Measurements from ENCODE around the gene CCR1.

CCR1 gene

GRCh38 chr3:46208167-46208704, at the start of gene CCR1:
Gene CCR1 (minus strand): TSS chr3:46208313. CDS start chr3:46204313, 4,000 bp downstream.
- TF ChIP-seq ZNF274 (IDR thresholded peaks at IDR 0.05; ENCODE audit: low read depth, low read length): no peak

GRCh38 chr3:46252980-46253379, 44.9 kb upstream of the CCR1 start:
- H3K4me3 ChIP-seq (ENCODE audit: low read length): no peak overlapping the region
- TF ChIP-seq ZNF274 (IDR thresholded peaks at IDR 0.05; ENCODE audit: low read depth, low read length): no peak

More at GRCh38 chr3:46208167-46208704, at the start of gene CCR1:
- peak within 1 kb of the TSS; percentile 50; the same call in 1 of the 2 replicates for H3K4me3 ChIP-seq (ENCODE audit: low read length)

DNA sequence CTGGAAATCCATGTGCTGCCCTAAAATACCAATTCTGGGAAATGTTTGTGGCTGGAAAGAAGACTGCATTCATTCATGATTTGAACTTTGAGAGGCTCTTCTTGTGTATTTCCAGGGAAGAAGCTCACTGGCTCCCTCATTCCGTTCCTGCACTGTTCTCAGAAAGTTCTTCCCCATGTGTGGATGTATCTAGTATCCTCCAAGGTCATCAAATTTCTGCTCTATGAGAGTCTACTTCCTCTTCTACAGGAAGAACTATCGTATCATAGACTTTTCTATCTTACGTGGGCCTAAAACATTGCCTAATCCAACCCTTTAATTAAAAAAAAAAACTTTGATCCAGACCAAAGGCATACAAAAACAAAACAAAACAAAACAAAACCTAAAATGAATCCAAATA, 37.0 kb upstream of the CCR1 start:
- TF ChIP-seq ZNF274 (IDR thresholded peaks at IDR 0.05; ENCODE audit: low read depth, low read length): no peak
- H3K4me3 ChIP-seq (ENCODE audit: low read length): no peak overlapping the region

GRCh38 chr3:46243560-46243959, 35.4 kb upstream of the CCR1 start:
- no peak overlapping the region for H3K4me3 ChIP-seq (ENCODE audit: low read length)
- TF ChIP-seq ZNF274 (IDR thresholded peaks at IDR 0.05; ENCODE audit: low read depth, low read length): no peak

GRCh38 chr3:46242120-46242519, 34.0 kb upstream of the CCR1 start, which contains the start of gene CCR3:
Gene CCR3 (plus strand): TSS chr3:46242460. CDS start chr3:46265159, 22,699 bp downstream.
- no peak for TF ChIP-seq ZNF274 (IDR thresholded peaks at IDR 0.05; ENCODE audit: low read depth, low read length)
- H3K4me3 ChIP-seq (ENCODE audit: low read length): no peak within 1 kb of the TSS

DNA sequence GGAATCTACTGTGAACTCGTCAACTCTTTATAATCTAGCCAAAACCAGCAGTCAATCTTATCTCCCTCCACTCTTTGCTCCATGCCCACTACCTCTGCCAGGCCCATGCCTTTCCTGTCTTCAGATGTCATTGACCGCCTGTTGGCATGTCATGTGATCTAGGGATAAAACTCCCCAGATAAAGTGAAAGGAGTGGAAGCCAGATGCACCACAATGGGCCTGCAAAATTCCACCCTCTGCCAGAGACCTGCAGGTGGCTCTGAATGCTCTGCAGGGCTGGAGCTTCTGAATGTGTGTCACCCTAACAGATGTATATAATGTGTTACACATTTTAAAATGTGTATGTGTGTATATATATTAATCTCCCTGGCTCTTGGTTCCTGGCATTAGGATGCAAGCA, 31.8 kb upstream of the CCR1 start:
- H3K4me3 ChIP-seq (ENCODE audit: low read length): no peak overlapping the region
- TF ChIP-seq ZNF274 (IDR thresholded peaks at IDR 0.05; ENCODE audit: low read depth, low read length): no peak

- TF ChIP-seq ZNF274 (IDR thresholded peaks at IDR 0.05; ENCODE audit: low read depth, low read length): no peak
- no peak overlapping the region for H3K4me3 ChIP-seq (ENCODE audit: low read length)
Measured at GRCh38 chr3:46239301-46239938, 31.3 kb upstream of the CCR1 start.

- H3K4me3 ChIP-seq (ENCODE audit: low read length): no peak overlapping the region
- no peak for TF ChIP-seq ZNF274 (IDR thresholded peaks at IDR 0.05; ENCODE audit: low read depth, low read length)
Measured at GRCh38 chr3:46238386-46238785, 30.3 kb upstream of the CCR1 start.

DNA sequence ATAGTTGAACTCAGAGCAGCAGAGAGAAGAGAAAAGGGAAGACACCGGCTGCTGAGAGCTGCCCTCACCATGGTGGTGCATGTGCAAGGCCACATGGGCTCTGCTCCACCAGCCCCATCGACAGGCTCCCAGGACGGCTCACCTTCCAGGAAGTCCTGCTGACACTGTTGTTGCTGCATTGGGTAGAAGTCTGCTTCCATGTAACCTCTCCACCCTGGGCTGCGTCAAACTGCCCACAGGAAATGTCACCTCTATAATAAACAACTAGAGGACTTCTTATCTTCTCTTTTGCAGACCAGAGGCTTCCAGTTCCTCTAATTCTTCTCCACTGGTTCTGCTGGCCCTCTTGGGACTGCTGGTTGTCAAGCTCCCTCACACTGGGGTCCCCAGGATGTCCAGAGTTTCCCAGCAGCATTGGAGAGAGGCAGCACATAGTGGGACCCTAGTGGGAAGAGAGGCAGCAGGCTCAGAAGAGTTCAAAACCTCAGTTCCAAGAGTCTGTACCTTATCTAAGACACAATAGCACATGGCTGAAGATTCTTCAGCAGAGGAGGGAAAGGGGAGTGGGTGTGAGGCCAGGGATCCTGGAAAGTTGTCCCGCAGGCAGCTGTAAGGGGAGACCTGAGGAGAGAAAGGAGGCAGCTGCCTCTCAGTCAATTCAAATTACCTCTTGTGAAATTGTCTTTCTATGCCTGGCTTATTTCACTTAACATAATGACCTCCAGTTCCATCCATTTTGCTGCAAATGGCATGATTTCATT, 28.4 kb upstream of the CCR1 start:
- H3K4me3 ChIP-seq (ENCODE audit: low read length): no peak overlapping the region
- TF ChIP-seq ZNF274 (IDR thresholded peaks at IDR 0.05; ENCODE audit: low read depth, low read length): no peak

GRCh38 chr3:46235425-46235824, 27.3 kb upstream of the CCR1 start:
- no peak overlapping the region for H3K4me3 ChIP-seq (ENCODE audit: low read length)
- TF ChIP-seq ZNF274 (IDR thresholded peaks at IDR 0.05; ENCODE audit: low read depth, low read length): no peak

GRCh38 chr3:46233194-46233593, 25.1 kb upstream of the CCR1 start:
- no peak for TF ChIP-seq ZNF274 (IDR thresholded peaks at IDR 0.05; ENCODE audit: low read depth, low read length)
- no peak overlapping the region for H3K4me3 ChIP-seq (ENCODE audit: low read length)

GRCh38 chr3:46231323-46231722, 23.2 kb upstream of the CCR1 start:
- no peak for TF ChIP-seq ZNF274 (IDR thresholded peaks at IDR 0.05; ENCODE audit: low read depth, low read length)
- H3K4me3 ChIP-seq (ENCODE audit: low read length): no peak overlapping the region

DNA sequence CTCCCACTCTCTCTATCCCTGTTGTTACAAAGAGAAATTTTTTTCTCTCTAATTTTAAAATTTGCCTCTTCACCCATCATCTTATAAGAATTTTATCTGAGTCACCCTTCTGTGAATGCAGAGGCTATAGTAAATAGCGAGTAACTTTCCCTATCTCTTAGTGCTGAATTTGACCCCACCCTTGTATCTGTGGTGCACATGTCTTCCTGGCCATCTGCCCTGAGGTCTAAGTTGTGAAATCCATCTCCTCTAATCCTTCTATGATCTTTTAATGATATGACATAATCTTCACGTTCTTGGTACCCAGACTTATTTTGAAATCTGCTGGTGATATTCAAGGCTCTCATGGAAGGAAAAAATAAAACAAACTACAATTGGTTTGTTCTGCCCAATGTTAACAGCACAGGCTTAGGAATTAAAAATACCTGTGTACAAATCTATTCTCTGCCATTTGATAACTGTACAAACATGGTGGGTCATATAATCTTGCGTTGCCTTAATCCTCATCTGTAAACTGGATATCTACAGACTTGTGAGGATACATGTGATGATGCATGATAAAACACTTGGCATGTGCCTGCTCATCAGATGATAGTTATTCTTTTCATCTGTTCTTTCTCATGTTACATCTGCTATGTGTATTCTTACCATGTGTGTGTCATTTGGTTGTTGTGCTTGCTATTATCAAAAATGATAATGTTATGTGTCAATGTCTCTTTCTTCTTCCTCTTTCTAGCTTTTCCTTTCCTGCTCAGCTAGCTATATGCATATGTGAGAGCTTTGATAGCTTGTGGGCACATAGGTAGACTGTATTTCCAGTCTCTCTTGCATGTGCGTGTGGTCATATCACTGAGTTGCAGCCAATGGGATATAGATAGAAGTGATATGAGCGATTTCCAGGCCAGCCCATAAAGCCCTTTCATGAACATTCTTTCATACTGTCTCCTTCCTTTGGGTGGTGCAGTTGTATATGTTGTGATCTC, 20.4 kb upstream of the CCR1 start:
- no peak overlapping the region for H3K4me3 ChIP-seq (ENCODE audit: low read length)
- TF ChIP-seq ZNF274 (IDR thresholded peaks at IDR 0.05; ENCODE audit: low read depth, low read length): no peak
